ENCODE measurements around the gene CDK6.

- TF ChIP-seq EZH2 (IDR thresholded peaks at IDR 0.05; ENCODE audit: insufficient read depth, poor library complexity, severe bottlenecking) (no peak), EZH2phosphoT487 (IDR thresholded peaks at IDR 0.05; ENCODE audit: insufficient read depth, low read depth) (no peak)
Measured at GRCh38 chr7:92725161-92725925, 111.0 kb downstream of the CDK6 start.

All from GM23248 (cell line).